ENCODE data around the gene CBARP. TPM values are rescaled to one million over a fixed set of nuclear protein-coding genes. Genes with fewer than 3 reads are reported as not detected.

CBARP gene
- total and polyA plus RNA-seq, 9 of the 15 experiments (the other 6 are each of a cell fraction or from before 2014, with no cell fraction given) = 0.03 to 8.9 (median 1.2) TPM; not detected in 1

GRCh38 chr19:1269065-1269477, 31.3 kb upstream of the CBARP start, which contains the start of gene CIRBP (continued):
- TF ChIP-seq ZKSCAN1 (IDR thresholded peaks at IDR 0.05; ENCODE audit: low read depth, low read length) (no peak), EGR1 (conservative IDR thresholded peaks at IDR 0.05) (peak; percentile 83), SIN3A (IDR thresholded peaks at IDR 0.05; ENCODE audit: borderline replicate concordance in 2 of 2, control insufficient read depth in 1 of 2, low read depth in 2 of 2, low read length in 2 of 2) (peak in 1 of 2 experiments; percentile 76; a peak in 1 of 4 replicates), MTA3 (IDR thresholded peaks at IDR 0.05; ENCODE audit: borderline replicate concordance) (peak; percentile 100), ZFPM2 (CRISPR knock-in tag; IDR thresholded peaks at IDR 0.05) (0 out of 2 replicates have a peak, but pooled peaks have one; percentile 66), CREM (IDR thresholded peaks at IDR 0.05; ENCODE audit: low read depth) (peak; percentile 53), HDAC3 (IDR thresholded peaks at IDR 0.05; ENCODE audit: borderline replicate concordance, partially characterized antibody) (no peak), CHCHD3 (CRISPR knock-in tag; IDR thresholded peaks at IDR 0.05) (0 out of 2 replicates have a peak, but pooled peaks have one; percentile 15), CREB1 (IDR thresholded peaks at IDR 0.05) (peak; percentile 36; the same call in 1 of the 2 replicates), CREB1 (CRISPR knock-in tag; IDR thresholded peaks at IDR 0.05) (peak; percentile 58; the same call in 1 of the 2 replicates), TAF7 (tag; IDR thresholded peaks at IDR 0.05) (peak; percentile 78), TFAP4 (CRISPR knock-in tag; IDR thresholded peaks at IDR 0.05; ENCODE audit: borderline replicate concordance) (peak; percentile 61), ZNF212 (CRISPR knock-in tag; IDR thresholded peaks at IDR 0.05) (peak; percentile 17; the same call in 1 of the 2 replicates), HDAC1 (IDR thresholded peaks at IDR 0.05) (no peak), CBX3 (IDR thresholded peaks at IDR 0.05; ENCODE audit: borderline replicate concordance in 1 of 2, low read length in 2 of 2) (no peak), ZNF740 (CRISPR knock-in tag; IDR thresholded peaks at IDR 0.05) (peak; percentile 97), ZNF740 (tag; IDR thresholded peaks at IDR 0.05) (peak in 1 of 2 experiments; percentile 98; a peak in 2 of 4 replicates), ZBTB7A (IDR thresholded peaks at IDR 0.05; ENCODE audit: borderline replicate concordance, control insufficient read depth, low read depth, low read length) (peak; percentile 64; the same call in 1 of the 2 replicates), ZBTB1 (CRISPR knock-in tag; IDR thresholded peaks at IDR 0.05; ENCODE audit: borderline replicate concordance, low read depth) (0 out of 2 replicates have a peak, but pooled peaks have one; percentile 36), HMG20B (CRISPR knock-in tag; IDR thresholded peaks at IDR 0.05) (no peak), POLR2H (tag; IDR thresholded peaks at IDR 0.05; ENCODE audit: low read depth) (peak; percentile 98), ATF7 (IDR thresholded peaks at IDR 0.05) (peak; percentile 64; the same call in 1 of the 2 replicates), GTF2B (IDR thresholded peaks at IDR 0.05; ENCODE audit: extremely low read depth, insufficient read length) (peak; percentile 95), NELFE (IDR thresholded peaks at IDR 0.05; ENCODE audit: insufficient read depth, insufficient read length) (peak; percentile 75), PHF8 (IDR thresholded peaks at IDR 0.05; ENCODE audit: borderline replicate concordance, low read length) (peak; percentile 73; the same call in 1 of the 2 replicates), ZNF589 (CRISPR knock-in tag; IDR thresholded peaks at IDR 0.05; ENCODE audit: low read depth) (no peak), KLF13 (tag; IDR thresholded peaks at IDR 0.05; ENCODE audit: borderline replicate concordance, low read depth) (peak; percentile 40; the same call in 1 of the 2 replicates), GTF2A2 (tag; IDR thresholded peaks at IDR 0.05) (peak; percentile 98)

Measured in K562 (cell line).